ENCODE data around the gene SLC22A3. TPM values are rescaled to one million over a fixed set of nuclear protein-coding genes. Genes with fewer than 3 reads are reported as not detected.
"Not testable (repeated sequence)": the region's sequence is repeated elsewhere in the genome, so short reads cannot be mapped to it uniquely, and the experiment has no call there.

SLC22A3 gene
- total RNA-seq, 2 donors from 2014 or later = not detected

GRCh38 chr6:160431791-160432404, 83.7 kb downstream of the SLC22A3 start:
- H3K27me3 Mint-ChIP-seq = peaks cover 49% of the 10 kb centered on the region
- no peak overlapping the region for H3K4me3 Mint-ChIP-seq
- no peak overlapping the region for H3K27ac Mint-ChIP-seq

GRCh38 chr6:160435935-160436334, 87.8 kb downstream of the SLC22A3 start:
- Mint-ChIP-seq H3K36me3 (ENCODE audit: low read depth) (peaks cover 2% of the 10 kb centered on the region), H3K4me1 (peaks cover 6% of the 10 kb centered on the region), H3K4me3 (no peak overlapping the region), H3K27ac (no peak overlapping the region), H3K27me3 (peaks cover 54% of the 10 kb centered on the region)
- ATAC-seq = no peak
- no peak for DNase-seq
- H3K9me3 ChIP-seq (ENCODE audit: control insufficient read depth, low read length, poor library complexity, severe bottlenecking) = no peaks in the 10 kb centered on the region

More at GRCh38 chr6:160431791-160432404, 83.7 kb downstream of the SLC22A3 start:
- no peak for ATAC-seq
- Mint-ChIP-seq H3K36me3 (ENCODE audit: low read depth) (no peaks in the 10 kb centered on the region), H3K4me1 (peaks cover 5% of the 10 kb centered on the region)
- no peaks in the 10 kb centered on the region for H3K9me3 ChIP-seq (ENCODE audit: control insufficient read depth, low read length, poor library complexity, severe bottlenecking)
- DNase-seq = no peak

DNA sequence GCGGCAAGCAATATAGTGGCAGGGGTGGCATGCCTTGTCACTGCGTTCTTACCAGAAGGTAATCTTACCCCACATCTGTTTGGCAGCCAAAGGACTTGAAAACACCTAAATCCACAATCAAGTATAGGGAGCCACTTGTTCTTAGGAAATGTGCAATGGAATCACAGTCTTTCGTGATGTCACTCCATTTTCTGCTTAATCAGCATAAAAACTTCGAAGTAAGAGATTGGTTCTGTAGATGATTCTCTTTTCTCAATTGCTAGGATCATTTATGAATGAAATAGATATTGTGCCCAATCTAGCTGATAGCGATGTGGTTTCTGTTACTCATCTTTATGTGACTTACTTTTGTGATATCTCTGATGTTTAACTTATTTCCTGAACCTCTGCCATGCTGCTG, 89.0 kb downstream of the SLC22A3 start:
- H3K27ac Mint-ChIP-seq = no peak overlapping the region
- ATAC-seq (no peak), DNase-seq (no peak)
- H3K36me3 Mint-ChIP-seq (ENCODE audit: low read depth) = peaks cover 2% of the 10 kb centered on the region
- peaks cover 44% of the 10 kb centered on the region for H3K27me3 Mint-ChIP-seq
- no peak overlapping the region for H3K4me3 Mint-ChIP-seq
- H3K4me1 Mint-ChIP-seq = peaks cover 6% of the 10 kb centered on the region
- H3K9me3 ChIP-seq (ENCODE audit: control insufficient read depth, low read length, poor library complexity, severe bottlenecking) = no peaks in the 10 kb centered on the region

DNA sequence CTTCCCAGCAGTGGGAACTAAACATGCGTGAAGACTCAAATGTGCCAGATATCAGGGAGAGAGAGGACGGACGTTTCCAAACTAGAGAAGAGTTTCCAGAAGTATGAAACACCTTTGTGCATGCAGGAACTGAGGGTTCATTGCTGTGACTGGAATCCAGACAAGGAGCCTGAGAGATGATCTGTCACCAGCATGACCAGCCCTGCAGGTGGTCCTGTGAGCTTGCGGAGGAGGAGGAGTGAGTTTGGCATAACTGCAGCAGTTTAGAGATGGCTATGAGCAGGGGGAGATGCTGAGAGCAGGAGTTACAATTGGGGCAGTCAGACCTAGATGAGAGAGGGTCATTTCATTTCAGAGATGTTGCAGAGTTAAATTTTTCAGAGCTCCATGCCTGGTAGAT, 89.6 kb downstream of the SLC22A3 start:
- H3K4me1 Mint-ChIP-seq = peaks cover 6% of the 10 kb centered on the region
- DNase-seq (no peak), ATAC-seq (no peak)
- no peak overlapping the region for H3K4me3 Mint-ChIP-seq
- H3K36me3 Mint-ChIP-seq (ENCODE audit: low read depth) = peaks cover 2% of the 10 kb centered on the region
- H3K27ac Mint-ChIP-seq = no peak overlapping the region
- H3K27me3 Mint-ChIP-seq = peaks cover 38% of the 10 kb centered on the region
- no peaks in the 10 kb centered on the region for H3K9me3 ChIP-seq (ENCODE audit: control insufficient read depth, low read length, poor library complexity, severe bottlenecking)

DNA sequence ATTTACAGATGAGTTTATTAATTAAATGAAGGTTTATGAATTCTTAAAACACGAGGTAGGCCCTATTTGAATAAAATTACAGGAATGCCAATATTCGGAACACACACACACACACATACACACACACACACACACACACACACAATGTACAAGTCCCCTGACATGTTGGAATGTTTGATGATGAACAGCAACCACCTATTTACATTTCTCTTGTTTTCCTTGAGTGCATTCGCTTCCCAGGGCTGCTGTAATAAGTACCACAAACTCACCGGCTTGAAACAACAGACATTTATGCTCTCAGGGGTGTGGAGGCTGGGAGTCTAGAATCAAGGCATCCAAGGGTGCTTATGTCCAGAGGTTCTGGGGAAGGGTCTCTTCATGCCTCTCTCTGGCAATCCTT, 90.3 kb downstream of the SLC22A3 start:
- Mint-ChIP-seq H3K27me3 (peaks cover 34% of the 10 kb centered on the region), H3K4me1 (peaks cover 6% of the 10 kb centered on the region), H3K27ac (no peak overlapping the region), H3K36me3 (ENCODE audit: low read depth) (peaks cover 2% of the 10 kb centered on the region), H3K4me3 (no peak overlapping the region)
- H3K9me3 ChIP-seq (ENCODE audit: control insufficient read depth, low read length, poor library complexity, severe bottlenecking) = no peaks in the 10 kb centered on the region
- no peak for DNase-seq
- ATAC-seq = no peak

DNA sequence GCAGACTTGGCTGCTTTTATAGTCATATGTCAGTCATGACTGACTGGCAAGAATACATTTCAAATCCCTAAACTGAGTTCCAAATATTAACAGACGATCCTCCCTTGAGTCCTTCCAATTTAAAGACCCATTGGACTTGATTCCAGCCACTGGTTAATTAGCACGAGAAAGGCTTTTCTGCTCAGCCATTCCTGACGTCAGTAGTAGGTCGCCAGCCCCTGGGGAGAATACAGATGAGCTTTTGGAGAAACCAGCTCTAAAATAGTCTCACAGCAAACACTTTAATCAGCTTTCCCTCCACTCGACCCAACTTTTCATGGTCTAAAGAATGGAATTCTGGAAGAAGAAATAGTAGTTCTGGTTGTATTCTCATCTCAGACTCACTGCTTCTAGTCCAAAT, 91.6 kb downstream of the SLC22A3 start:
- DNase-seq (no peak), ATAC-seq (no peak)
- Mint-ChIP-seq H3K4me3 (no peak overlapping the region), H3K27me3 (peaks cover 34% of the 10 kb centered on the region), H3K36me3 (ENCODE audit: low read depth) (peaks cover 2% of the 10 kb centered on the region), H3K27ac (no peak overlapping the region), H3K4me1 (peaks cover 6% of the 10 kb centered on the region)
- no peaks in the 10 kb centered on the region for H3K9me3 ChIP-seq (ENCODE audit: control insufficient read depth, low read length, poor library complexity, severe bottlenecking)

- ATAC-seq (no peak), DNase-seq (no peak)
- Mint-ChIP-seq H3K27ac (no peak overlapping the region), H3K36me3 (ENCODE audit: low read depth) (peaks cover 8% of the 10 kb centered on the region), H3K27me3 (peaks cover 23% of the 10 kb centered on the region), H3K4me1 (no peaks in the 10 kb centered on the region), H3K4me3 (no peak overlapping the region)
- H3K9me3 ChIP-seq (ENCODE audit: control insufficient read depth, low read length, poor library complexity, severe bottlenecking) = no peaks in the 10 kb centered on the region
Measured at GRCh38 chr6:160442151-160442550, 94.0 kb downstream of the SLC22A3 start.

DNA sequence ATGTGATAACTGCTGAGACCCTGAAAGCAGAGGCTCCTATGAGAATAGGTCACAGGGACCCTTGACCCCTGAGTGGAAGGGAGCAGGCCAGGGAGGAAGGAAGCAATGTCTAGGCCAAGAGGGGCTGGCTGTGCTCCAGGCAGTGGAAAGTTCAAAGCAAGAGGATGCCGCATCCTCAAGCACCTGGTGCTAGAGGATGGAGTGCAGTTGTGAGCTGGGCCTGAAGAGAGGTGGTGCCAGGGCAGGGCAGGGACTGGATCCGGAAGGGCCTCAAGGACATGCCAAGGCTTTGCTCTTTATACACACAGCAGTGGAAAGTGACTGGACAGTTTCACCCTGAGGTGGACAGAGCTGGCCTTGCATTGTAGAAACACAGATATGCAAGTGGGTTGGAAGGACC, 97.0 kb downstream of the SLC22A3 start:
- no peak overlapping the region for H3K4me3 Mint-ChIP-seq
- H3K27me3 Mint-ChIP-seq = peaks cover 7% of the 10 kb centered on the region
- no peaks in the 10 kb centered on the region for H3K4me1 Mint-ChIP-seq
- no peak overlapping the region for H3K27ac Mint-ChIP-seq
- peaks cover 8% of the 10 kb centered on the region for H3K36me3 Mint-ChIP-seq (ENCODE audit: low read depth)
- H3K9me3 ChIP-seq (ENCODE audit: control insufficient read depth, low read length, poor library complexity, severe bottlenecking) = no peaks in the 10 kb centered on the region
- DNase-seq (no peak), ATAC-seq (no peak)

DNA sequence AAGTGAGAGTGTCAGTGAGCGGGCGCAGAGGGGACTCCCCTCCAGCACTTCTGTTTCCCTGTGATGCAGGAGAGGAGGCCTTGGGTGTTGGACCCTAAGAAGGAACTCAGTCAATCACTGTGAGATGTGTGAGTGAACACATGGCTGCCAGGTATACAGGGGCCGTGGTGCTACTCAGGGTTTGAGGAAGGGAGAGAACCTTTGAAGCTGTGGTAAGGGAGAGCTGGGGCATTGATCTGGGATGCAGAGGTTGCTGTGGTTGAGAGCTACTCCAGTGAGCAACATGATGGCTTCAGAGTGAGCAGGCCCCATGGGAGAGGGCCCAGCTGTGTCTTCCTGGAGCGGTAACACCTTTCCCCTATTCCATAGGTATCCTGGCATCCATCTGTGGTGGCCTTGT, 99.2 kb downstream of the SLC22A3 start:
- peaks cover 8% of the 10 kb centered on the region for H3K36me3 Mint-ChIP-seq (ENCODE audit: low read depth)
- ATAC-seq = no peak
- DNase-seq = no peak
- H3K27me3 Mint-ChIP-seq = no peaks in the 10 kb centered on the region
- no peaks in the 10 kb centered on the region for H3K4me1 Mint-ChIP-seq
- H3K9me3 ChIP-seq (ENCODE audit: control insufficient read depth, low read length, poor library complexity, severe bottlenecking) = no peaks in the 10 kb centered on the region
- H3K4me3 Mint-ChIP-seq = no peak overlapping the region
- H3K27ac Mint-ChIP-seq = no peak overlapping the region

DNA sequence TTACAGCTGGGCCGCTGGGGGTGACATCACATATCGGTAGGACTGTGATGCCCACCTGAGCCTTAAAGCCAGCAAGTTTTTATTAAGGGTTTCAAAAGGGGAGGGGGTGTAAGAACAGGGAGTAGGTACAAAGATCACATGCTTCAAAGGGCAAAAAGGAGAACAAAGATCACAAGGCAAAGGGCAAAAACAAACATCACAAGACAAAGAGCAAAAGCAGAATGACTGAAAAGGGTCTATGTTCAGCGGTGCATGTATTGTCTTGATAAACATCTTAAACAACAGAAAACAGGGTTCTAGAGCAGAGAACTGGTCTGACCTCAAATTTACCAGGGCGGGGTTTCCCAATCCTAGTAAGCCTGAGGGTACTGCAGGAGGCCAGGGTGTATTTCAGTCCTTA, 101.6 kb downstream of the SLC22A3 start:
- not testable (repeated sequence) for DNase-seq; H3K27ac Mint-ChIP-seq; ATAC-seq; H3K36me3 Mint-ChIP-seq (ENCODE audit: low read depth); H3K9me3 ChIP-seq (ENCODE audit: control insufficient read depth, low read length, poor library complexity, severe bottlenecking); H3K27me3 Mint-ChIP-seq; H3K4me1 Mint-ChIP-seq; H3K4me3 Mint-ChIP-seq

- Mint-ChIP-seq H3K27me3 (no peaks in the 10 kb centered on the region), H3K27ac (no peak overlapping the region), H3K4me1 (no peaks in the 10 kb centered on the region), H3K4me3 (no peak overlapping the region), H3K36me3 (ENCODE audit: low read depth) (peaks cover 3% of the 10 kb centered on the region)
- ATAC-seq = no peak
- no peak for DNase-seq
- no peaks in the 10 kb centered on the region for H3K9me3 ChIP-seq (ENCODE audit: control insufficient read depth, low read length, poor library complexity, severe bottlenecking)
Measured at GRCh38 chr6:160450849-160451248, 102.7 kb downstream of the SLC22A3 start.

- Mint-ChIP-seq H3K27ac (no peak overlapping the region), H3K36me3 (ENCODE audit: low read depth) (no peaks in the 10 kb centered on the region), H3K27me3 (no peaks in the 10 kb centered on the region), H3K4me1 (peaks cover 12% of the 10 kb centered on the region), H3K4me3 (no peak overlapping the region)
- ATAC-seq (no peak), DNase-seq (no peak)
- H3K9me3 ChIP-seq (ENCODE audit: control insufficient read depth, low read length, poor library complexity, severe bottlenecking) = no peaks in the 10 kb centered on the region
Measured at GRCh38 chr6:160454303-160454702, 106.1 kb downstream of the SLC22A3 start.

DNA sequence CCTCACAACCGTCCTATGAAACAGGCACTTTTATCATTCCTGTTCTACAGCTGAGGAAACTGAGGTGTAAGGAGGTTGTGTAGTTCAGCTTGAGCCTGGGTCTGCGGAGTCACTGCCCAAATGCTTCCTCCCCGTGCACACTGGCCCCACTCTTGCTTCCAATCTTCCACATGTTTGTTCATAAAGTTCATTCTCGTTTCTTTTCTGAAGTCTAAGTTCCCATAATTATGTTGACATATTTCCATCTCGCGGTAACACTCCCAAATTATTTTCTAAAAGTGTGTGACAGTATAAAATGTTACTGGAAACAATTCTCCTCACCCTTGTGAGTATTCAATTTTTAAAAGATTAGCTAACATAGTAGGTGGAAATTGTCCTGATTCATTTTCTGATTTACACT, 106.9 kb downstream of the SLC22A3 start:
- H3K27ac Mint-ChIP-seq = no peak overlapping the region
- no peak for DNase-seq
- H3K9me3 ChIP-seq (ENCODE audit: control insufficient read depth, low read length, poor library complexity, severe bottlenecking) = no peaks in the 10 kb centered on the region
- no peak overlapping the region for H3K4me3 Mint-ChIP-seq
- ATAC-seq = no peak
- no peaks in the 10 kb centered on the region for H3K36me3 Mint-ChIP-seq (ENCODE audit: low read depth)
- no peaks in the 10 kb centered on the region for H3K27me3 Mint-ChIP-seq
- peaks cover 16% of the 10 kb centered on the region for H3K4me1 Mint-ChIP-seq

- H3K4me1 Mint-ChIP-seq = peaks cover 18% of the 10 kb centered on the region
- no peak overlapping the region for H3K4me3 Mint-ChIP-seq
- ATAC-seq (peak; percentile 94), DNase-seq (peak; percentile 43 to 63 (median 54))
- no peaks in the 10 kb centered on the region for H3K36me3 Mint-ChIP-seq (ENCODE audit: low read depth)
- no peaks in the 10 kb centered on the region for H3K27me3 Mint-ChIP-seq
- no peaks in the 10 kb centered on the region for H3K9me3 ChIP-seq (ENCODE audit: control insufficient read depth, low read length, poor library complexity, severe bottlenecking)
- no peak overlapping the region for H3K27ac Mint-ChIP-seq
Measured at GRCh38 chr6:160455541-160456213, 107.5 kb downstream of the SLC22A3 start.
